ENCODE results near the gene SERPINB1.

DNA sequence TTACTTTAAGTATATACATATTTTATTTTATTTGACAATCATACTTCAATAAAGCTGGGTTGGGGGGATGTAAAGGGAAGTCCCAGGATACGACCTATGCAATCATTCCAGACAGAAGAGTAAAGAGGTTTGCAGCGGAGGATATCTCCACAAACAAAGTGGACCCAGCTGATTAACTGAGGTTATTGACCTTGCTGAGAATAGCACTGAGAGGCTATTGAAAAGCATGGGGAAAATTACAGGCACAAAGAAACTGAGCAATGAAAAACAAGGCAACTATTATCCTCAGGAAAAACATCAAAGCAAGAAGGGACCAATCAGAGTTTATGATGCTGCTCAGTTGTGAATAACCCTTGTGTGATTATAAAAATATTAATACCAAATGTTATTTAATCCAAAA, 32.6 kb downstream of the SERPINB1 start:
- TF ChIP-seq POLR2A (IDR thresholded peaks at IDR 0.05): no peak
- TF ChIP-seq CTCF (IDR thresholded peaks at IDR 0.05): no peak

Data from uterus (tissue), 2 donors.